SK-N-SH treated with all-trans-retinoic acid at 6 μM for 48 hours (cell line): ENCODE results near the gene USP27X.

Experiments used
- ATAC-seq: fragments of 200-7000 bp; cut with Tn5 transposase; 3 replicates; pipeline ENCODE4 v1.9.1; 2020; ENCODE audit warnings: mild to moderate bottlenecking, moderate library complexity
- ARNTL ChIP-seq: fragments of 450-650 bp; formaldehyde crosslinking; IDR thresholded peaks from 2 replicates; pipeline ENCODE4 v1.5.0; 2020; ENCODE audit warnings: low read depth, mild to moderate bottlenecking, moderate library complexity, borderline replicate concordance
- BACH2 ChIP-seq: fragments of 250-450 bp; sonication (Bioruptor Pico); IDR thresholded peaks from 2 replicates; pipeline ENCODE4 v1.9.0; 2021; ENCODE audit warnings: mild to moderate bottlenecking, borderline replicate concordance
- CREB5 ChIP-seq: fragments of 250-450 bp; sonication (Bioruptor Pico); IDR thresholded peaks from 2 replicates; pipeline ENCODE4 v1.5.1; 2020; ENCODE audit warnings: low read depth, mild to moderate bottlenecking, moderate library complexity
- CSDC2 ChIP-seq: fragments of 250-450 bp; sonication (Bioruptor Pico); IDR thresholded peaks from 2 replicates; pipeline ENCODE4 v1.5.0; 2020; ENCODE audit warnings: mild to moderate bottlenecking, moderate library complexity
- ESRRG ChIP-seq: fragments of 250-450 bp; sonication (Bioruptor Pico); IDR thresholded peaks from 2 replicates; pipeline ENCODE4 v1.6.1; 2021; ENCODE audit warnings: mild to moderate bottlenecking
- GLIS3 ChIP-seq: fragments of 250-450 bp; sonication (Bioruptor Pico); IDR thresholded peaks from 2 replicates; pipeline ENCODE4 v1.5.0; 2020; ENCODE audit warnings: mild to moderate bottlenecking, moderate library complexity
- ISL1 ChIP-seq: fragments of 250-450 bp; sonication (Bioruptor Pico); IDR thresholded peaks from 2 replicates; pipeline ENCODE4 v2.1.2; 2022; ENCODE audit warnings: mild to moderate bottlenecking, moderate library complexity
- OSR1 ChIP-seq: fragments of 250-450 bp; sonication (Bioruptor Pico); IDR thresholded peaks from 2 replicates; pipeline ENCODE4 v1.8.0; 2022; ENCODE audit warnings: moderate library complexity, mild to moderate bottlenecking, inconsistent platforms
- PPARA ChIP-seq: fragments of 250-450 bp; sonication (Bioruptor Pico); IDR thresholded peaks from 2 replicates; pipeline ENCODE4 v1.5.0; 2020; ENCODE audit warnings: mild to moderate bottlenecking, borderline replicate concordance
- RARB ChIP-seq: fragments of 250-450 bp; sonication (Bioruptor Pico); IDR thresholded peaks from 2 replicates; pipeline ENCODE4 v1.8.0; 2021; ENCODE audit warnings: mild to moderate bottlenecking, moderate library complexity
- SNAI2 ChIP-seq: fragments of 250-450 bp; sonication (Bioruptor Pico); IDR thresholded peaks from 2 replicates; pipeline ENCODE4 v1.5.0; 2020; ENCODE audit warnings: mild to moderate bottlenecking, moderate library complexity
- TOX ChIP-seq: fragments of 250-450 bp; sonication (Bioruptor Pico); IDR thresholded peaks from 2 replicates; pipeline ENCODE4 v1.8.0; 2021; ENCODE audit warnings: mild to moderate bottlenecking, moderate library complexity, borderline replicate concordance
- TSHZ2 ChIP-seq: fragments of 250-450 bp; sonication (Bioruptor Pico); IDR thresholded peaks from 2 replicates; pipeline ENCODE4 v1.5.0; 2020; ENCODE audit warnings: mild to moderate bottlenecking, moderate library complexity
- ZC3H10 ChIP-seq: fragments of 250-450 bp; sonication (Bioruptor Pico); IDR thresholded peaks from 2 replicates; pipeline ENCODE4 v1.5.1; 2021; ENCODE audit warnings: mild to moderate bottlenecking, moderate library complexity
- ZFP3 ChIP-seq: fragments of 250-450 bp; sonication (Bioruptor Pico); IDR thresholded peaks from 2 replicates; pipeline ENCODE4 v1.5.0; 2020; ENCODE audit warnings: mild to moderate bottlenecking, moderate library complexity
- ZFP30 ChIP-seq: fragments of 450-650 bp; formaldehyde crosslinking; IDR thresholded peaks from 2 replicates; pipeline ENCODE4 v1.5.0; 2022; ENCODE audit warnings: mild to moderate bottlenecking, moderate library complexity
- ZNF565 ChIP-seq: fragments of 450-650 bp; formaldehyde crosslinking; conservative IDR thresholded peaks from 2 replicates; pipeline ENCODE4 v1.5.0; 2020; ENCODE audit warnings: low read depth, mild to moderate bottlenecking, moderate library complexity
- ZNF70 ChIP-seq: fragments of 450-650 bp; formaldehyde crosslinking; IDR thresholded peaks from 2 replicates; pipeline ENCODE4 v1.5.0; 2020; ENCODE audit warnings: mild to moderate bottlenecking, moderate library complexity
- ZNF8 ChIP-seq: fragments of 450-650 bp; formaldehyde crosslinking; IDR thresholded peaks from 2 replicates; pipeline ENCODE4 v1.5.0; 2020; ENCODE audit warnings: mild to moderate bottlenecking, moderate library complexity
- TF ChIP-seq, protein P1 (sequence below): fragments of 250-450 bp; sonication (Bioruptor Pico); IDR thresholded peaks from 2 replicates; pipeline ENCODE4 v1.8.0; 2021; ENCODE audit warnings: low read depth, mild to moderate bottlenecking, moderate library complexity, borderline replicate concordance
- TF ChIP-seq, protein P2 (sequence below): fragments of 250-450 bp; sonication (Bioruptor Pico); IDR thresholded peaks from 2 replicates; pipeline ENCODE4 v1.8.0; 2020; ENCODE audit warnings: mild to moderate bottlenecking, moderate library complexity, borderline replicate concordance

Gene USP27X

DNA sequence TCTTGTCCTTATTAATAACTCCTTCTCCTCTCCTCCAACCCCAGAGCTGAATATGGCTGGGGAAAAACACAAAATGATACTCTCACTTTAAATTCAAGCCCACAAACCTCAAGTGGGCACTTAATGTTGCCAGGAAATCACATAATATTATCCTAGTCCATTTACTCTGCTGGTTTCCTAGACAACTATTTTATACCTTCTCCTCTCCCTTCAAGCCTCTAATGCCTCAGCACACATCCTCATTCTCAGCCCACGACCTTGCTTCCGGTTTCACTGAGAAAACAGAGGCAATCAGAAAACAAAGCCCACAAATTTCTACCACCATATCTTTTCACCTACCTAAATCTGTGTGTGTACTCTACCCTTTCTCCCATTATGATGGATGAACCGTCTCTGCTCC lies 31.1 kb downstream of the USP27X start:
- ATAC-seq = no peak
- TF ChIP-seq, protein P1, sequence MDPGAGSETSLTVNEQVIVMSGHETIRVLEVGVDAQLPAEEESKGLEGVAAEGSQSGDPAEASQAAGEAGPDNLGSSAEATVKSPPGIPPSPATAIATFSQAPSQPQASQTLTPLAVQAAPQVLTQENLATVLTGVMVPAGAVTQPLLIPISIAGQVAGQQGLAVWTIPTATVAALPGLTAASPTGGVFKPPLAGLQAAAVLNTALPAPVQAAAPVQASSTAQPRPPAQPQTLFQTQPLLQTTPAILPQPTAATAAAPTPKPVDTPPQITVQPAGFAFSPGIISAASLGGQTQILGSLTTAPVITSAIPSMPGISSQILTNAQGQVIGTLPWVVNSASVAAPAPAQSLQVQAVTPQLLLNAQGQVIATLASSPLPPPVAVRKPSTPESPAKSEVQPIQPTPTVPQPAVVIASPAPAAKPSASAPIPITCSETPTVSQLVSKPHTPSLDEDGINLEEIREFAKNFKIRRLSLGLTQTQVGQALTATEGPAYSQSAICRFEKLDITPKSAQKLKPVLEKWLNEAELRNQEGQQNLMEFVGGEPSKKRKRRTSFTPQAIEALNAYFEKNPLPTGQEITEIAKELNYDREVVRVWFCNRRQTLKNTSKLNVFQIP (CRISPR knock-in tag) = no peak
- TF ChIP-seq ZNF565 = no peak
- no peak for TF ChIP-seq BACH2 (CRISPR knock-in tag)
- no peak for TF ChIP-seq TSHZ2 (CRISPR knock-in tag)
- no peak for TF ChIP-seq RARB
- TF ChIP-seq ESRRG (CRISPR knock-in tag) = no peak
- no peak for TF ChIP-seq CREB5 (CRISPR knock-in tag)
- TF ChIP-seq CSDC2 = no peak
- no peak for TF ChIP-seq ZNF8 (CRISPR knock-in tag)
- no peak for TF ChIP-seq ZNF70 (CRISPR knock-in tag)
- no peak for TF ChIP-seq SNAI2
- TF ChIP-seq TOX (CRISPR knock-in tag) = no peak
- TF ChIP-seq ZC3H10 (CRISPR knock-in tag) = no peak
- no peak for TF ChIP-seq ZFP3 (CRISPR knock-in tag)
- no peak for TF ChIP-seq ISL1 (CRISPR knock-in tag)
- no peak for TF ChIP-seq ZFP30 (CRISPR knock-in tag)
- TF ChIP-seq GLIS3 (CRISPR knock-in tag) = no peak
- no peak for TF ChIP-seq OSR1 (CRISPR knock-in tag)
- no peak for TF ChIP-seq PPARA (CRISPR knock-in tag)

DNA sequence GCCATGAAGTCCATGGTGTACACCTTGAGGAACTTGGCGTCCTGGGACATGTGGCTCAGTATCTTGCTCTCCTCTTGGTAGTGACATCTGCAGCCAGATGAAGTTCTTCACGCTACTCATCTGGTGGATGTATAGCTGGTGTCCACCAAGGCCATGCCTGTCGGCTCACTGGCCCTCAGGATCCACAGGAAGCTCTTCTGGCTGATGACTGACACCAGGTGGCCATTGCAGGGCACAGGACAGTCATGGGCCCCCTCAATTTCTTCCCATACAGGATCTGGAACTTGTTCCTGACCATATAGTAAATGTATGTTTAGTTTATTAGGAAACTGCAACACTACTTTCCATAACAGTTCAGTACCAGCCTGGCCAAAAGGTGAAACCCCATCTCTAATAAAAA lies 32.8 kb downstream of the USP27X start:
- TF ChIP-seq OSR1 (CRISPR knock-in tag) (no peak), PPARA (CRISPR knock-in tag) (no peak), ZFP3 (CRISPR knock-in tag) (no peak), BACH2 (CRISPR knock-in tag) (no peak), TOX (CRISPR knock-in tag) (no peak), ARNTL (CRISPR knock-in tag) (no peak), ZNF565 (no peak), ZFP30 (CRISPR knock-in tag) (no peak), ZNF70 (CRISPR knock-in tag) (no peak), GLIS3 (CRISPR knock-in tag) (no peak)
- TF ChIP-seq, protein P1 (CRISPR knock-in tag) = no peak
- TF ChIP-seq, protein P2, sequence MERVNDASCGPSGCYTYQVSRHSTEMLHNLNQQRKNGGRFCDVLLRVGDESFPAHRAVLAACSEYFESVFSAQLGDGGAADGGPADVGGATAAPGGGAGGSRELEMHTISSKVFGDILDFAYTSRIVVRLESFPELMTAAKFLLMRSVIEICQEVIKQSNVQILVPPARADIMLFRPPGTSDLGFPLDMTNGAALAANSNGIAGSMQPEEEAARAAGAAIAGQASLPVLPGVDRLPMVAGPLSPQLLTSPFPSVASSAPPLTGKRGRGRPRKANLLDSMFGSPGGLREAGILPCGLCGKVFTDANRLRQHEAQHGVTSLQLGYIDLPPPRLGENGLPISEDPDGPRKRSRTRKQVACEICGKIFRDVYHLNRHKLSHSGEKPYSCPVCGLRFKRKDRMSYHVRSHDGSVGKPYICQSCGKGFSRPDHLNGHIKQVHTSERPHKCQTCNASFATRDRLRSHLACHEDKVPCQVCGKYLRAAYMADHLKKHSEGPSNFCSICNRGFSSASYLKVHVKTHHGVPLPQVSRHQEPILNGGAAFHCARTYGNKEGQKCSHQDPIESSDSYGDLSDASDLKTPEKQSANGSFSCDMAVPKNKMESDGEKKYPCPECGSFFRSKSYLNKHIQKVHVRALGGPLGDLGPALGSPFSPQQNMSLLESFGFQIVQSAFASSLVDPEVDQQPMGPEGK (CRISPR knock-in tag) = no peak
- no peak for ATAC-seq

DNA sequence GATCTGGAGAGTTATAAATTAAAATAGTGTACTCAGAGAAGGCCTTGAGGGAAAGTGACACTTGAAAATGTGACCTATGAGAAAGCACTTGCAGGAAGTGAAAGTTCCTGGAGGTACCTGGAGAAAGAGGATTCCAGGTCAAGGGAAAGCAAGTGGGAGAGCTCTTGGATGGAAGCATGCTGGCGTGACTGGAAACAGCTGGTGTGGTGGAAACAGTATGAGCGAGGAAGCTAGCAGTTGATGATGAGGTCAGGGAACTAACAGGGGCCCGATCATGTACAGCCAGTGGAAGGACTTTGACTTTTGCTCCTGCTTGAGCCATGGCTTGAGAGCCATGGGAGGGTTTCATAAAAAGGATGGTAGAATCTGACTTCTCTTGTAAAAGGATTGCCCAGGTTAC lies 33.6 kb downstream of the USP27X start:
- no peak for ATAC-seq
- TF ChIP-seq ZFP30 (CRISPR knock-in tag) = no peak
- TF ChIP-seq ZFP3 (CRISPR knock-in tag) = no peak
- TF ChIP-seq TSHZ2 (CRISPR knock-in tag) = no peak
- no peak for TF ChIP-seq OSR1 (CRISPR knock-in tag)
- no peak for TF ChIP-seq CSDC2
- no peak for TF ChIP-seq CREB5 (CRISPR knock-in tag)
- TF ChIP-seq ESRRG (CRISPR knock-in tag) = no peak
- TF ChIP-seq ZNF70 (CRISPR knock-in tag) = no peak
- no peak for TF ChIP-seq ISL1 (CRISPR knock-in tag)
- no peak for TF ChIP-seq SNAI2
- TF ChIP-seq ARNTL (CRISPR knock-in tag) = no peak
- TF ChIP-seq PPARA (CRISPR knock-in tag) = no peak
- no peak for TF ChIP-seq ZNF8 (CRISPR knock-in tag)
